Esophagus muscularis mucosa (tissue), 4 donors: ENCODE measurements around the gene ERCC6L2. TPM values are rescaled to one million over a fixed set of nuclear protein-coding genes. Genes with fewer than 3 reads are reported as not detected.

Source experiments
- DNase-seq: peaks from one replicate; pipeline ENCODE4 v3.0.0-alpha.2; 2017; ENCODE audit errors: extremely low spot score
- H3K27ac ChIP-seq, 4 donors: fragments of 200-600 bp; sonication (generic); replicated peaks in 1 of 4; 1 replicate in 3 of 4; 2 replicates in 1 of 4; pipeline ENCODE4 v1.5.1; 2016 to 2019; ENCODE audit warnings: mild to moderate bottlenecking in 1 of 4
- H3K27me3 ChIP-seq, 4 donors: fragments of 200-600 bp; sonication (generic); one replicate each; pipeline versions ENCODE4 v1.5.1 to v1.6.0; 2016 to 2019
- H3K36me3 ChIP-seq, 4 donors: fragments of 200-600 bp; sonication (generic); one replicate each; pipeline ENCODE4 v1.5.1; 2016 to 2019
- H3K4me1 ChIP-seq, 4 donors: fragments of 200-600 bp; sonication (generic); one replicate each; pipeline ENCODE4 v1.5.1; 2016 to 2019
- H3K4me3 ChIP-seq, 4 donors: fragments of 200-600 bp; sonication (generic); 1 replicate in 2 of 4; 2 replicates in 2 of 4; pipeline ENCODE4 v1.5.1; 2016 to 2019; ENCODE audit warnings: mild to moderate bottlenecking in 4 of 4, moderate library complexity in 1 of 4
- H3K9me3 ChIP-seq, 4 donors: fragments of 200-600 bp; sonication (generic); 1 replicate in 3 of 4; 2 replicates in 1 of 4; pipeline ENCODE4 v1.5.1; 2016 to 2019
- CTCF ChIP-seq, 3 experiments: fragments of 200-600 bp in 2 of 3; fragments of 450-650 bp in 1 of 3; sonication (generic) in 2 of 3; IDR thresholded peaks; one replicate each; pipeline ENCODE4 v1.5.1; 2017 to 2019; ENCODE audit warnings: antibody characterized with exemption in 3 of 3, mild to moderate bottlenecking in 2 of 3, moderate library complexity in 1 of 3
- EP300 ChIP-seq: sonication (generic); formaldehyde crosslinking; IDR thresholded peaks from one replicate; pipeline ENCODE4 v1.6.1; 2017; ENCODE audit warnings: antibody characterized with exemption
- POLR2A ChIP-seq: fragments of 450-650 bp; IDR thresholded peaks from one replicate; pipeline ENCODE4 v1.6.1; 2017; ENCODE audit warnings: antibody characterized with exemption, moderate library complexity, mild to moderate bottlenecking, low read depth
- POLR2AphosphoS5 ChIP-seq, 2 donors: sonication (generic); formaldehyde crosslinking; IDR thresholded peaks; one replicate each; pipeline ENCODE4 v1.6.1; 2017; ENCODE audit warnings: antibody characterized with exemption in 2 of 2
- WGBS: methylation state at CpG from one replicate; pipeline ENCODE4 v1.1.5; 2018; 5-methylcytosine and 5-hydroxymethylcytosine counted together
- intact Hi-C: fragments of 100-400 bp; cut with DNase I; formaldehyde crosslinking; loops from one replicate; pipeline ENCODE4 v1.15.1; 2023
- total RNA-seq, 4 donors: library from RNA; depleted of rRNA; stranded (reverse); fragments of >200 nt; gene quantifications; one replicate each; pipeline versions ENCODE4 v1.1.0 to v1.2.1, GENCODE V29; 2016

ERCC6L2 gene
- total RNA-seq, 4 donors from 2014 or later = 78.1 to 96.4 (median 86.5) TPM

- Histone ChIP-seq H3K4me1 (no peaks in the 10 kb centered on the region), H3K27ac (no peak overlapping the region), H3K27me3 (no peaks in the 10 kb centered on the region), H3K9me3 (no peaks in the 10 kb centered on the region), H3K4me3 (no peak overlapping the region), H3K36me3 (peaks cover 0 to 73% (median 27%) of the 10 kb centered on the region in 4 donors)
- WGBS = 100% methylated on average over 1 of the region's 1 CpG
- TF ChIP-seq POLR2A (no peak), POLR2AphosphoS5 (IDR thresholded peaks at IDR 0.05) (no peak), EP300 (no peak), CTCF (IDR thresholded peaks at IDR 0.05) (no peak)
- intact Hi-C loops = no loop called here
- no peak for DNase-seq
These were observed 71.6 kb downstream of the ERCC6L2 start for GRCh38 chr9:95947118-95947517.

GRCh38 chr9:95952471-95952870, 77.0 kb downstream of the ERCC6L2 start:
- no peak for DNase-seq
- Histone ChIP-seq H3K4me1 (no peaks in the 10 kb centered on the region), H3K27me3 (no peaks in the 10 kb centered on the region), H3K4me3 (no peak overlapping the region), H3K36me3 (peaks cover 6 to 45% (median 18%) of the 10 kb centered on the region in 4 donors), H3K9me3 (no peaks in the 10 kb centered on the region), H3K27ac (no peak overlapping the region)
- intact Hi-C loops = no loop called here
- 92% methylated on average over 6 of the region's 6 CpGs for WGBS
- TF ChIP-seq POLR2AphosphoS5 (IDR thresholded peaks at IDR 0.05) (no peak), CTCF (IDR thresholded peaks at IDR 0.05) (no peak), EP300 (no peak), POLR2A (no peak)

- Histone ChIP-seq H3K4me3 (no peak overlapping the region), H3K4me1 (no peaks in the 10 kb centered on the region), H3K27me3 (no peaks in the 10 kb centered on the region), H3K27ac (no peak overlapping the region), H3K9me3 (no peaks in the 10 kb centered on the region), H3K36me3 (peaks cover 6 to 39% (median 15%) of the 10 kb centered on the region in 4 donors)
- intact Hi-C loops = no loop called here
- TF ChIP-seq POLR2A (no peak), POLR2AphosphoS5 (IDR thresholded peaks at IDR 0.05) (no peak), CTCF (IDR thresholded peaks at IDR 0.05) (no peak), EP300 (no peak)
- WGBS = 100% methylated on average over 1 of the region's 1 CpG
- no peak for DNase-seq
These were observed 78.5 kb downstream of the ERCC6L2 start for GRCh38 chr9:95953986-95954385.

- DNase-seq = no peak
- Histone ChIP-seq H3K4me1 (no peaks in the 10 kb centered on the region), H3K36me3 (peaks cover 6 to 31% (median 15%) of the 10 kb centered on the region in 4 donors), H3K27ac (no peak overlapping the region), H3K9me3 (no peaks in the 10 kb centered on the region), H3K27me3 (no peaks in the 10 kb centered on the region), H3K4me3 (no peak overlapping the region)
- intact Hi-C loops = no loop called here
- TF ChIP-seq POLR2A (no peak), EP300 (no peak), CTCF (IDR thresholded peaks at IDR 0.05) (no peak), POLR2AphosphoS5 (IDR thresholded peaks at IDR 0.05) (no peak)
- WGBS = 95% methylated on average over 2 of the region's 2 CpGs
These were observed 79.4 kb downstream of the ERCC6L2 start for GRCh38 chr9:95954940-95955339.

- no peak for DNase-seq
- Histone ChIP-seq H3K9me3 (no peaks in the 10 kb centered on the region), H3K4me1 (peaks cover 0 to 20% (median 19%) of the 10 kb centered on the region in 4 donors), H3K27me3 (no peaks in the 10 kb centered on the region), H3K4me3 (no peak overlapping the region), H3K36me3 (no peaks in the 10 kb centered on the region), H3K27ac (no peak overlapping the region)
- intact Hi-C loops = no loop called here
- TF ChIP-seq EP300 = no peak
- no peak for TF ChIP-seq CTCF (IDR thresholded peaks at IDR 0.05)
- no peak for TF ChIP-seq POLR2AphosphoS5 (IDR thresholded peaks at IDR 0.05)
- no peak for TF ChIP-seq POLR2A
- WGBS = 78% methylated on average over 2 of the region's 2 CpGs
These were observed 87.4 kb downstream of the ERCC6L2 start for GRCh38 chr9:95962936-95963335.
